Activated CD4-positive, alpha-beta T cell treated with anti-CD3 and anti-CD28 coated beads, Interleukin-2, amount 10 ng/mL, durations not matched to agents 24 days and 14 days (primary cell): Measurements from ENCODE around the gene SDC4. TPM values are rescaled to one million over a fixed set of nuclear protein-coding genes. Genes with fewer than 3 reads are reported as not detected.

Experiments used
- DNase-seq: peaks from one replicate; pipeline ENCODE4 v3.0.0; 2022
- H3K27ac Mint-ChIP-seq: one replicate; pipeline ENCODE4 v1.8.0; 2022; ENCODE audit warnings: mild to moderate bottlenecking, mixed read lengths
- H3K27me3 Mint-ChIP-seq: one replicate; pipeline ENCODE4 v1.8.0; 2022; ENCODE audit warnings: mixed read lengths
- H3K36me3 Mint-ChIP-seq: one replicate; pipeline ENCODE4 v1.8.0; 2022; ENCODE audit warnings: low read depth, mild to moderate bottlenecking, mixed read lengths
- H3K4me1 Mint-ChIP-seq: one replicate; pipeline ENCODE4 v1.8.0; 2021; ENCODE audit warnings: mixed read lengths
- H3K4me3 Mint-ChIP-seq: one replicate; pipeline ENCODE4 v1.8.0; 2022; ENCODE audit warnings: mild to moderate bottlenecking, moderate library complexity, mixed read lengths
- H3K9me3 Mint-ChIP-seq: one replicate; pipeline ENCODE4 v1.8.0; 2021; ENCODE audit warnings: mixed read lengths
- intact Hi-C: fragments of 100-400 bp; cut with micrococcal nuclease; formaldehyde crosslinking; loops from one replicate; pipeline ENCODE4 v1.15.1; 2023
- total RNA-seq: library from RNA; stranded (reverse); gene quantifications from 2 replicates; pipeline ENCODE4 v1.2.3, GENCODE V29; 2022

Gene SDC4
- total RNA-seq, 1 donor from 2014 or later, result 177 TPM

DNA sequence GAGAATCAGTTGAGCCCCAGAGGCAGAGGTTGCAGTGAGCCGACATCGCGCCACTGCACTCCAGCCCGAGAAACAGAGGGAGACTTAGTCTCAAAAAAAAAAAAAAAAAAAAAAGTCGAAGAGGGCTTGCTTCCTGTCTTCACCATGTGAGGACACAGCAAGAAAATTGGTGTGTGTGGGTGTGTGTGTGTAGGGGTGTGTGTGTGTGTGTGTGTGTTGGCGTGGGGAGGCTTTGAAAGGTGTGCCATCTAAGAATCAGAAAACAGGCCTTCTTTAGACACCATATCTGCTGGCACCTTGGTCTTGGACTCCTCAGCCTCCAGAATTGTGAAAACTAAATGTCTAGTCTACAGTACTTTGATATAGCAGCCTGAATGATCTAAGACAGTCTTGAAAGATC is 48.4 kb downstream of the SDC4 start:
- DNase-seq, result no peak
- Mint-ChIP-seq H3K4me3 (no peak overlapping the region), H3K27me3 (peaks cover 13% of the 10 kb centered on the region), H3K4me1 (peaks cover 34% of the 10 kb centered on the region), H3K27ac (no peak overlapping the region), H3K36me3 (peaks cover 5% of the 10 kb centered on the region), H3K9me3 (no peaks in the 10 kb centered on the region)
- intact Hi-C loops, result loop anchor here (5.0 kb wide), 1 partner anchor 453 kb away; no protein-coding TSS in a partner anchor

- H3K27me3 Mint-ChIP-seq, result peaks cover 12% of the 10 kb centered on the region
- DNase-seq, result no peak
- intact Hi-C loops, result no loop called here
- H3K9me3 Mint-ChIP-seq, result no peaks in the 10 kb centered on the region
- no peak overlapping the region for H3K4me3 Mint-ChIP-seq
- H3K4me1 Mint-ChIP-seq, result peaks cover 28% of the 10 kb centered on the region
- no peak overlapping the region for H3K27ac Mint-ChIP-seq
- no peaks in the 10 kb centered on the region for H3K36me3 Mint-ChIP-seq
These were observed 50.3 kb downstream of the SDC4 start for GRCh38 chr20:45297786-45298497.

DNA sequence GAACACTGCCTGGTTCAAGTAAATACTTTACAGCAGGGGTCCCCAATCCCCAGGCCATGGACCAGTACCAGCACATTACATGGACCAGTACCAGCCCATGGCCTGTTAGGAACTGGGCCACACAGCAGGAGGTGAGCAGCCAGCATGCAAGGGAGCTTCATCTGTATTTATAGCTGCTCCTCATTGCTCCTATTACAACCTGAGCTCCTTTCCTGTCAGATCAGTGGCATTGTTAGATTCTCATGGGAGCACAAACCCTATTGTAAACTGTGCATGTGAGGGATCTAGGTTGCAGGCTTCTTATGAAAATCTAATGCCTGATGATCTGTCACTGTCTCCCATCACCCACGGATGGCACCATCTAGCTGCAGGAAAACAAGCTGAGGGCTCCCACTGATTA is 53.6 kb downstream of the SDC4 start:
- Mint-ChIP-seq H3K27ac (no peak overlapping the region), H3K4me3 (no peak overlapping the region), H3K27me3 (peaks cover 26% of the 10 kb centered on the region), H3K9me3 (no peaks in the 10 kb centered on the region), H3K4me1 (peaks cover 15% of the 10 kb centered on the region), H3K36me3 (no peaks in the 10 kb centered on the region)
- no peak for DNase-seq
- intact Hi-C loops, result loop anchor here (5.0 kb wide), 1 partner anchor 197 kb away; no protein-coding TSS in a partner anchor

- H3K4me1 Mint-ChIP-seq, result peaks cover 13% of the 10 kb centered on the region
- no peaks in the 10 kb centered on the region for H3K9me3 Mint-ChIP-seq
- DNase-seq, result no peak
- intact Hi-C loops, result loop anchor here (5.0 kb wide), 1 partner anchor 197 kb away; no protein-coding TSS in a partner anchor
- no peak overlapping the region for H3K27ac Mint-ChIP-seq
- peaks cover 26% of the 10 kb centered on the region for H3K27me3 Mint-ChIP-seq
- peak overlapping the region; percentile 81 for H3K4me3 Mint-ChIP-seq
- H3K36me3 Mint-ChIP-seq, result no peaks in the 10 kb centered on the region
These were observed 54.2 kb downstream of the SDC4 start for GRCh38 chr20:45294003-45294368.

- DNase-seq, result peak; percentile 96
- H3K9me3 Mint-ChIP-seq, result no peaks in the 10 kb centered on the region
- H3K27ac Mint-ChIP-seq, result no peak overlapping the region
- H3K4me1 Mint-ChIP-seq, result peaks cover 13% of the 10 kb centered on the region
- intact Hi-C loops, result loop anchor here (5.0 kb wide), 1 partner anchor 196 kb away; no protein-coding TSS in a partner anchor
- H3K36me3 Mint-ChIP-seq, result no peaks in the 10 kb centered on the region
- peak overlapping the region; percentile 81 for H3K4me3 Mint-ChIP-seq
- H3K27me3 Mint-ChIP-seq, result peaks cover 32% of the 10 kb centered on the region
These were observed 54.9 kb downstream of the SDC4 start for GRCh38 chr20:45293041-45294002.

- peaks cover 36% of the 10 kb centered on the region for H3K27me3 Mint-ChIP-seq
- peak overlapping the region; percentile 81 for H3K4me3 Mint-ChIP-seq
These were observed 55.9 kb downstream of the SDC4 start for GRCh38 chr20:45292343-45292742.

GRCh38 chr20:45291526-45291925 is 56.7 kb downstream of the SDC4 start:
- H3K36me3 Mint-ChIP-seq, result no peaks in the 10 kb centered on the region
- no peak overlapping the region for H3K27ac Mint-ChIP-seq
- H3K27me3 Mint-ChIP-seq, result peaks cover 39% of the 10 kb centered on the region
- DNase-seq, result no peak
- no peak overlapping the region for H3K4me3 Mint-ChIP-seq
- no peaks in the 10 kb centered on the region for H3K9me3 Mint-ChIP-seq
- H3K4me1 Mint-ChIP-seq, result peaks cover 13% of the 10 kb centered on the region
- intact Hi-C loops, result loop anchor here (1.0 to 5.0 kb wide), 4 partner anchors 10 to 247 kb away; no protein-coding TSS in a partner anchor

More at GRCh38 chr20:45292343-45292742, 55.9 kb downstream of the SDC4 start:
- Mint-ChIP-seq H3K4me1 (peaks cover 13% of the 10 kb centered on the region), H3K9me3 (no peaks in the 10 kb centered on the region), H3K36me3 (no peaks in the 10 kb centered on the region), H3K27ac (no peak overlapping the region)
- DNase-seq, result no peak
- intact Hi-C loops, result loop anchor here (5.0 kb wide), 1 partner anchor 195 kb away; no protein-coding TSS in a partner anchor

GRCh38 chr20:45290677-45291355 is 57.4 kb downstream of the SDC4 start:
- intact Hi-C loops, result loop anchor here (1.0 to 5.0 kb wide), 4 partner anchors 10 to 246 kb away; no protein-coding TSS in a partner anchor
- Mint-ChIP-seq H3K9me3 (no peaks in the 10 kb centered on the region), H3K27ac (no peak overlapping the region), H3K27me3 (peaks cover 39% of the 10 kb centered on the region), H3K4me3 (no peak overlapping the region), H3K4me1 (peaks cover 10% of the 10 kb centered on the region), H3K36me3 (no peaks in the 10 kb centered on the region)
- peak; percentile 91 for DNase-seq

- H3K27ac Mint-ChIP-seq, result no peak overlapping the region
- intact Hi-C loops, result loop anchor here (2.0 to 5.0 kb wide), 2 partner anchors 193 to 245 kb away; no protein-coding TSS in a partner anchor
- DNase-seq, result no peak
- no peak overlapping the region for H3K4me3 Mint-ChIP-seq
- peaks cover 10% of the 10 kb centered on the region for H3K4me1 Mint-ChIP-seq
- H3K9me3 Mint-ChIP-seq, result no peaks in the 10 kb centered on the region
- H3K27me3 Mint-ChIP-seq, result peaks cover 40% of the 10 kb centered on the region
- H3K36me3 Mint-ChIP-seq, result no peaks in the 10 kb centered on the region
These were observed 58.1 kb downstream of the SDC4 start for GRCh38 chr20:45289942-45290676.

DNA sequence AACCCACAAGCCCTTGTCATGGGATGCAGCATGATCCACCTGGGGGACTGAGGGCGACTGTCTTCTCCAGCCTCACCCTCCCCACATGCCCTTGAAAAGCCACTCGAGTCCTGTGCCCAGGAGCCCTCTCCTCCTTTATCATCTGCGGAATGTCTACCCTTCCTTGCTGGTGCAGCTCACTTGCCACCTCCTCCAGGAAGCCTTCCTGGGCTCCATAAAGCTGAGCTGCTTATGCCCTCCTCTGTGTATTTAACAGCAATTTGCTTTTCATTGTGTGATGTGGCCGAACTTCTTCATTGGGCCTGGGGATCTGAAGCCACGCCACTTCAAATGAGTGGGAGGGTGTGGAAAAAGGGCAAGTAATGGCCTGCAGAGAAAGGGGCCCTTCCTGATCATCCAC is 59.4 kb downstream of the SDC4 start:
- Mint-ChIP-seq H3K4me3 (no peak overlapping the region), H3K36me3 (no peaks in the 10 kb centered on the region), H3K27me3 (peaks cover 43% of the 10 kb centered on the region), H3K9me3 (no peaks in the 10 kb centered on the region), H3K27ac (no peak overlapping the region), H3K4me1 (peaks cover 8% of the 10 kb centered on the region)
- intact Hi-C loops, result no loop called here
- no peak for DNase-seq

DNA sequence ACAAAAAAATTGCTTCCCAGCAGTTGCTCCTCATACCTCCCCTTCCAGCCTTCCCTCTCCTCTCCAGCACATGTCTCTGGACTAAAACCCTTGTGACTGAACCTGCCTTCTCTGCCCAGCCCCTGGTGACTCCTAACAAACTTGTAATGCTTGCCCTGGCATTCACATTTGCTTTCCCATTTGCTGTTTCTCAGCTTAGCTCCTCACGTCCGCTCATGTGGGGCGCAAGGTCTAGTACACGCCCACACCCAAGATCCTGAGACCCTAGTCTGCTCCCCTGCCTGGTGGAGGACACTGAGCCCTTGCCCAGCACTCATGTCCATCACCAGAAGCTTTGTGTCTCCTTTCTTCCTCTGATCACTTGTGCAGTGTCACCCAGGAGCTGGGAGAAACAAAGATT is 59.8 kb downstream of the SDC4 start:
- H3K27me3 Mint-ChIP-seq, result peaks cover 43% of the 10 kb centered on the region
- intact Hi-C loops, result no loop called here
- peaks cover 6% of the 10 kb centered on the region for H3K4me1 Mint-ChIP-seq
- H3K36me3 Mint-ChIP-seq, result no peaks in the 10 kb centered on the region
- H3K4me3 Mint-ChIP-seq, result no peak overlapping the region
- H3K27ac Mint-ChIP-seq, result no peak overlapping the region
- no peak for DNase-seq
- H3K9me3 Mint-ChIP-seq, result no peaks in the 10 kb centered on the region

DNA sequence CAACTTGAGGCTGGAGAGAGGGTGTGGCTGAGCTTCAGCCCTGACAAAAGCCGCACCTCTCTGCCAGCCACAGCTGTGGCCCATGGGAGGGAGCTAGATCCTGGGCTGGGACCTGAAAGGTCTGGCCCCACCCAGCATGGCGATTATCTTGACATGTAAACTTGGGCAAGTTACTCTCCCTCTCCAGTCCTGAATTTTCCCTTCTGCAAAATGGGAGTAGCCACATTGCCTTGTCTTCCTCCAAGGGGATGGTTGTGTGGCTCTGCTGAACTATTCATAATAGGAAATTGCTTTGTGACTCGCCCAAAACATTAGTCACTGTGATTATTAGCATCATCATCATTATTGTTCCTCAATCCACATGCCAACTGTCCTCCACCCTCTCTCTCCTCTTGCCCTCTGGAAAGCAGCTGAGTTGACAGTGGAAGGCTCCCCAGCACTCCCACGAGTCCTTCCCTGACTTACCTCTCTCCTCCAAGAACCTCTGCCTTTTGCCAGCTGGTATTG is 64.6 kb downstream of the SDC4 start:
- H3K27ac Mint-ChIP-seq, result no peak overlapping the region
- H3K4me3 Mint-ChIP-seq, result no peak overlapping the region
- no peaks in the 10 kb centered on the region for H3K9me3 Mint-ChIP-seq
- intact Hi-C loops, result no loop called here
- no peaks in the 10 kb centered on the region for H3K4me1 Mint-ChIP-seq
- DNase-seq, result no peak
- no peaks in the 10 kb centered on the region for H3K36me3 Mint-ChIP-seq
- H3K27me3 Mint-ChIP-seq, result peaks cover 35% of the 10 kb centered on the region
